ENCODE measurements around the gene GORAB. TPM values are rescaled to one million over a fixed set of nuclear protein-coding genes. Genes with fewer than 3 reads are reported as not detected.
A peak's percentile ranks its signal among the peaks of the same experiment; 100 is the strongest.

The GORAB gene
- total RNA-seq, 1 donor from 2014 or later: 13.0 TPM

GRCh38 chr1:170555370-170555769, 23.4 kb downstream of the GORAB start:
- Mint-ChIP-seq H3K36me3 (ENCODE audit: low read depth) (peaks cover 20% of the 10 kb centered on the region), H3K4me3 (no peak overlapping the region), H3K9me3 (peaks cover 10% of the 10 kb centered on the region), H3K27me3 (no peaks in the 10 kb centered on the region), H3K4me1 (no peaks in the 10 kb centered on the region), H3K27ac (no peak overlapping the region)
- no peak for DNase-seq
- intact Hi-C loops (cut with micrococcal nuclease): no loop called here

- H3K27ac Mint-ChIP-seq: no peak overlapping the region
- H3K27me3 Mint-ChIP-seq: no peaks in the 10 kb centered on the region
- no peak for DNase-seq
- no peak overlapping the region for H3K4me3 Mint-ChIP-seq
- peaks cover 10% of the 10 kb centered on the region for H3K9me3 Mint-ChIP-seq
- intact Hi-C loops (cut with micrococcal nuclease): no loop called here
- H3K36me3 Mint-ChIP-seq (ENCODE audit: low read depth): peaks cover 10% of the 10 kb centered on the region
- H3K4me1 Mint-ChIP-seq: no peaks in the 10 kb centered on the region
Measured at GRCh38 chr1:170556917-170557316, 25.0 kb downstream of the GORAB start.

GRCh38 chr1:170558731-170559130, 26.8 kb downstream of the GORAB start:
- H3K27ac Mint-ChIP-seq: no peak overlapping the region
- DNase-seq: no peak
- H3K4me1 Mint-ChIP-seq: peaks cover 14% of the 10 kb centered on the region
- no peaks in the 10 kb centered on the region for H3K27me3 Mint-ChIP-seq
- peaks cover 2% of the 10 kb centered on the region for H3K36me3 Mint-ChIP-seq (ENCODE audit: low read depth)
- peaks cover 10% of the 10 kb centered on the region for H3K9me3 Mint-ChIP-seq
- H3K4me3 Mint-ChIP-seq: no peak overlapping the region
- intact Hi-C loops (cut with micrococcal nuclease): no loop called here

GRCh38 chr1:170559166-170559565, 27.2 kb downstream of the GORAB start:
- peaks cover 14% of the 10 kb centered on the region for H3K4me1 Mint-ChIP-seq
- H3K36me3 Mint-ChIP-seq (ENCODE audit: low read depth): peaks cover 2% of the 10 kb centered on the region
- no peak for DNase-seq
- no peak overlapping the region for H3K27ac Mint-ChIP-seq
- peaks cover 10% of the 10 kb centered on the region for H3K9me3 Mint-ChIP-seq
- H3K4me3 Mint-ChIP-seq: no peak overlapping the region
- H3K27me3 Mint-ChIP-seq: no peaks in the 10 kb centered on the region
- intact Hi-C loops (cut with micrococcal nuclease): no loop called here

- DNase-seq: no peak
- Mint-ChIP-seq H3K36me3 (ENCODE audit: low read depth) (no peaks in the 10 kb centered on the region), H3K27me3 (peaks cover 7% of the 10 kb centered on the region), H3K27ac (no peak overlapping the region), H3K4me3 (no peak overlapping the region), H3K4me1 (peaks cover 14% of the 10 kb centered on the region), H3K9me3 (peaks cover 10% of the 10 kb centered on the region)
- intact Hi-C loops (cut with micrococcal nuclease): no loop called here
Measured at GRCh38 chr1:170560681-170561285, 28.8 kb downstream of the GORAB start.

GRCh38 chr1:170562646-170563338, 30.8 kb downstream of the GORAB start:
- intact Hi-C loops (cut with micrococcal nuclease): no loop called here
- Mint-ChIP-seq H3K27me3 (peaks cover 10% of the 10 kb centered on the region), H3K27ac (no peak overlapping the region), H3K4me1 (peaks cover 14% of the 10 kb centered on the region), H3K4me3 (no peak overlapping the region), H3K9me3 (peaks cover 10% of the 10 kb centered on the region), H3K36me3 (ENCODE audit: low read depth) (no peaks in the 10 kb centered on the region)
- DNase-seq: peak; percentile 67

- Mint-ChIP-seq H3K36me3 (ENCODE audit: low read depth) (no peaks in the 10 kb centered on the region), H3K4me1 (peaks cover 14% of the 10 kb centered on the region), H3K4me3 (no peak overlapping the region), H3K9me3 (peaks cover 6% of the 10 kb centered on the region), H3K27me3 (peaks cover 12% of the 10 kb centered on the region), H3K27ac (no peak overlapping the region)
- intact Hi-C loops (cut with micrococcal nuclease): no loop called here
- DNase-seq: no peak
Measured at GRCh38 chr1:170567214-170567613, 35.2 kb downstream of the GORAB start.

GRCh38 chr1:170568197-170568596, 36.2 kb downstream of the GORAB start:
- Mint-ChIP-seq H3K36me3 (ENCODE audit: low read depth) (no peaks in the 10 kb centered on the region), H3K4me1 (peaks cover 4% of the 10 kb centered on the region), H3K9me3 (peaks cover 9% of the 10 kb centered on the region), H3K4me3 (no peak overlapping the region), H3K27ac (no peak overlapping the region), H3K27me3 (peaks cover 12% of the 10 kb centered on the region)
- no peak for DNase-seq
- intact Hi-C loops (cut with micrococcal nuclease): no loop called here

GRCh38 chr1:170576980-170577379, 45.0 kb downstream of the GORAB start:
- H3K9me3 Mint-ChIP-seq: peaks cover 5% of the 10 kb centered on the region
- no peak overlapping the region for H3K4me3 Mint-ChIP-seq

GRCh38 chr1:170578359-170578758, 46.4 kb downstream of the GORAB start:
- DNase-seq: no peak
- intact Hi-C loops (cut with micrococcal nuclease): no loop called here
- Mint-ChIP-seq H3K4me1 (no peaks in the 10 kb centered on the region), H3K27me3 (peaks cover 2% of the 10 kb centered on the region), H3K27ac (no peak overlapping the region), H3K4me3 (no peak overlapping the region), H3K36me3 (ENCODE audit: low read depth) (no peaks in the 10 kb centered on the region), H3K9me3 (no peaks in the 10 kb centered on the region)

More at GRCh38 chr1:170576980-170577379, 45.0 kb downstream of the GORAB start:
- peaks cover 2% of the 10 kb centered on the region for H3K27me3 Mint-ChIP-seq
- DNase-seq: no peak
- no peaks in the 10 kb centered on the region for H3K4me1 Mint-ChIP-seq
- intact Hi-C loops (cut with micrococcal nuclease): no loop called here
- H3K36me3 Mint-ChIP-seq (ENCODE audit: low read depth): no peaks in the 10 kb centered on the region
- no peak overlapping the region for H3K27ac Mint-ChIP-seq

- Mint-ChIP-seq H3K4me1 (no peaks in the 10 kb centered on the region), H3K36me3 (ENCODE audit: low read depth) (no peaks in the 10 kb centered on the region), H3K9me3 (no peaks in the 10 kb centered on the region), H3K27ac (no peak overlapping the region), H3K27me3 (peaks cover 7% of the 10 kb centered on the region), H3K4me3 (no peak overlapping the region)
- no peak for DNase-seq
- intact Hi-C loops (cut with micrococcal nuclease): no loop called here
Measured at GRCh38 chr1:170580636-170581440, 48.9 kb downstream of the GORAB start.

GRCh38 chr1:170583186-170583585, 51.2 kb downstream of the GORAB start:
- no peak overlapping the region for H3K4me3 Mint-ChIP-seq
- H3K4me1 Mint-ChIP-seq: peaks cover 2% of the 10 kb centered on the region
- no peaks in the 10 kb centered on the region for H3K36me3 Mint-ChIP-seq (ENCODE audit: low read depth)
- intact Hi-C loops (cut with micrococcal nuclease): no loop called here
- DNase-seq: no peak
- peaks cover 7% of the 10 kb centered on the region for H3K27me3 Mint-ChIP-seq
- H3K9me3 Mint-ChIP-seq: no peaks in the 10 kb centered on the region
- H3K27ac Mint-ChIP-seq: no peak overlapping the region

- Mint-ChIP-seq H3K36me3 (ENCODE audit: low read depth) (no peaks in the 10 kb centered on the region), H3K27me3 (peaks cover 25% of the 10 kb centered on the region), H3K9me3 (no peaks in the 10 kb centered on the region), H3K4me3 (no peak overlapping the region), H3K27ac (no peak overlapping the region), H3K4me1 (peaks cover 2% of the 10 kb centered on the region)
- no peak for DNase-seq
- intact Hi-C loops (cut with micrococcal nuclease): no loop called here
Measured at GRCh38 chr1:170586321-170587252, 54.6 kb downstream of the GORAB start.

Data from activated CD4-positive, alpha-beta T cell treated with anti-CD3 and anti-CD28 coated beads, Interleukin-2, amount 10 ng/mL, durations not matched to agents 24 days and 14 days (primary cell).